ENCODE data around the gene ARHGEF35.
"Not testable (repeated sequence)": the region's sequence is repeated elsewhere in the genome, so short reads cannot be mapped to it uniquely, and the experiment has no call there.

- TF ChIP-seq CTCF, POLR2AphosphoS5, POLR2A, EP300 (IDR thresholded peaks at IDR 0.05): not testable (repeated sequence)
These were observed 22.9 kb upstream of the ARHGEF35 start for GRCh38 chr7:144218581-144218980.

All from stomach (tissue), 4 donors.